Astrocyte of the spinal cord (primary cell): ENCODE data around the gene AUTS2.

Experiments
- DNase-seq: peaks from one replicate; pipeline ENCODE4 v3.0.0; 2011; ENCODE audit warnings: low read depth, low spot score
- H3K4me3 ChIP-seq: 2 replicates; pipeline ENCODE4 v1.5.1; 2011; ENCODE audit warnings: low read depth, mild to moderate bottlenecking, low read length, moderate library complexity
- CTCF ChIP-seq: IDR thresholded peaks from 2 replicates; pipeline ENCODE4 v1.5.1; 2012; ENCODE audit warnings: low read depth, mild to moderate bottlenecking, low read length, inconsistent platforms
- in situ Hi-C: cut with HindIII; loops from 2 replicates; pipeline ENCODE4 v1.10.0; 2017; ENCODE audit warnings: low sequenced_read_pairs

The AUTS2 gene

GRCh38 chr7:70243443-70243842 is 645.2 kb downstream of the AUTS2 start:
- H3K4me3 ChIP-seq = no peak overlapping the region
- in situ Hi-C loops = no loop called here
- no peak for DNase-seq
- TF ChIP-seq CTCF = no peak

- H3K4me3 ChIP-seq = no peak overlapping the region
- DNase-seq = no peak
- in situ Hi-C loops = no loop called here
- no peak for TF ChIP-seq CTCF
Measured at GRCh38 chr7:70257921-70258320, 659.6 kb downstream of the AUTS2 start.

GRCh38 chr7:70259502-70259901 is 661.2 kb downstream of the AUTS2 start:
- in situ Hi-C loops = no loop called here
- no peak overlapping the region for H3K4me3 ChIP-seq
- DNase-seq = peak; percentile 28
- no peak for TF ChIP-seq CTCF

GRCh38 chr7:70263471-70264255 is 665.4 kb downstream of the AUTS2 start:
- in situ Hi-C loops = no loop called here
- no peak for DNase-seq
- no peak overlapping the region for H3K4me3 ChIP-seq
- no peak for TF ChIP-seq CTCF

GRCh38 chr7:70266186-70266585 is 667.9 kb downstream of the AUTS2 start:
- TF ChIP-seq CTCF = no peak
- in situ Hi-C loops = no loop called here
- no peak overlapping the region for H3K4me3 ChIP-seq
- no peak for DNase-seq

GRCh38 chr7:70267381-70268120 is 669.3 kb downstream of the AUTS2 start:
- TF ChIP-seq CTCF = no peak
- in situ Hi-C loops = no loop called here
- no peak for DNase-seq
- H3K4me3 ChIP-seq = no peak overlapping the region
